ENCODE results near the gene LARP1.
"Not testable (repeated sequence)": the region's sequence is repeated elsewhere in the genome, so short reads cannot be mapped to it uniquely, and the experiment has no call there.

DNA sequence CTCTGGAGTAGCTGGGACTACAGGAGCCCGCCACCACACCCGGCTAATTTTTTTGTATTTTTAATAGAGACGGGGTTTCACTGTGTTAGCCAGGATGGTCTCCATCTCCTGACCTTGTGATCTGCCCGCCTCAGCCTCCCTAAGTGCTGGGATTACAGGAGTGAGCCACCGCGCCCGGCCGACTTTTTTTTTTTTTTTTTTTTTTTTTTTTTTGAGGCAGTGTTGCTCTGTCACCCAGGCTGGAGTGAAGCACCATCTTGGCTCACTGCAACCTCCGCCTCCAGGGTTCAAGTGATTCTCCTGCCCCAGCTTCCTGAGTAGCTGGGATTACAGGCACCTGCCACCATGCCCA, 80.5 kb downstream of the LARP1 start:
- TF ChIP-seq, protein P1, sequence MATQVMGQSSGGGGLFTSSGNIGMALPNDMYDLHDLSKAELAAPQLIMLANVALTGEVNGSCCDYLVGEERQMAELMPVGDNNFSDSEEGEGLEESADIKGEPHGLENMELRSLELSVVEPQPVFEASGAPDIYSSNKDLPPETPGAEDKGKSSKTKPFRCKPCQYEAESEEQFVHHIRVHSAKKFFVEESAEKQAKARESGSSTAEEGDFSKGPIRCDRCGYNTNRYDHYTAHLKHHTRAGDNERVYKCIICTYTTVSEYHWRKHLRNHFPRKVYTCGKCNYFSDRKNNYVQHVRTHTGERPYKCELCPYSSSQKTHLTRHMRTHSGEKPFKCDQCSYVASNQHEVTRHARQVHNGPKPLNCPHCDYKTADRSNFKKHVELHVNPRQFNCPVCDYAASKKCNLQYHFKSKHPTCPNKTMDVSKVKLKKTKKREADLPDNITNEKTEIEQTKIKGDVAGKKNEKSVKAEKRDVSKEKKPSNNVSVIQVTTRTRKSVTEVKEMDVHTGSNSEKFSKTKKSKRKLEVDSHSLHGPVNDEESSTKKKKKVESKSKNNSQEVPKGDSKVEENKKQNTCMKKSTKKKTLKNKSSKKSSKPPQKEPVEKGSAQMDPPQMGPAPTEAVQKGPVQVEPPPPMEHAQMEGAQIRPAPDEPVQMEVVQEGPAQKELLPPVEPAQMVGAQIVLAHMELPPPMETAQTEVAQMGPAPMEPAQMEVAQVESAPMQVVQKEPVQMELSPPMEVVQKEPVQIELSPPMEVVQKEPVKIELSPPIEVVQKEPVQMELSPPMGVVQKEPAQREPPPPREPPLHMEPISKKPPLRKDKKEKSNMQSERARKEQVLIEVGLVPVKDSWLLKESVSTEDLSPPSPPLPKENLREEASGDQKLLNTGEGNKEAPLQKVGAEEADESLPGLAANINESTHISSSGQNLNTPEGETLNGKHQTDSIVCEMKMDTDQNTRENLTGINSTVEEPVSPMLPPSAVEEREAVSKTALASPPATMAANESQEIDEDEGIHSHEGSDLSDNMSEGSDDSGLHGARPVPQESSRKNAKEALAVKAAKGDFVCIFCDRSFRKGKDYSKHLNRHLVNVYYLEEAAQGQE (IDR thresholded peaks at IDR 0.05): not testable (repeated sequence)
- TF ChIP-seq, protein P2, sequence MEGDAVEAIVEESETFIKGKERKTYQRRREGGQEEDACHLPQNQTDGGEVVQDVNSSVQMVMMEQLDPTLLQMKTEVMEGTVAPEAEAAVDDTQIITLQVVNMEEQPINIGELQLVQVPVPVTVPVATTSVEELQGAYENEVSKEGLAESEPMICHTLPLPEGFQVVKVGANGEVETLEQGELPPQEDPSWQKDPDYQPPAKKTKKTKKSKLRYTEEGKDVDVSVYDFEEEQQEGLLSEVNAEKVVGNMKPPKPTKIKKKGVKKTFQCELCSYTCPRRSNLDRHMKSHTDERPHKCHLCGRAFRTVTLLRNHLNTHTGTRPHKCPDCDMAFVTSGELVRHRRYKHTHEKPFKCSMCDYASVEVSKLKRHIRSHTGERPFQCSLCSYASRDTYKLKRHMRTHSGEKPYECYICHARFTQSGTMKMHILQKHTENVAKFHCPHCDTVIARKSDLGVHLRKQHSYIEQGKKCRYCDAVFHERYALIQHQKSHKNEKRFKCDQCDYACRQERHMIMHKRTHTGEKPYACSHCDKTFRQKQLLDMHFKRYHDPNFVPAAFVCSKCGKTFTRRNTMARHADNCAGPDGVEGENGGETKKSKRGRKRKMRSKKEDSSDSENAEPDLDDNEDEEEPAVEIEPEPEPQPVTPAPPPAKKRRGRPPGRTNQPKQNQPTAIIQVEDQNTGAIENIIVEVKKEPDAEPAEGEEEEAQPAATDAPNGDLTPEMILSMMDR (IDR thresholded peaks at IDR 0.05; ENCODE audit: low read depth, low read length, missing input control): not testable (repeated sequence)
- TF ChIP-seq, protein P3, sequence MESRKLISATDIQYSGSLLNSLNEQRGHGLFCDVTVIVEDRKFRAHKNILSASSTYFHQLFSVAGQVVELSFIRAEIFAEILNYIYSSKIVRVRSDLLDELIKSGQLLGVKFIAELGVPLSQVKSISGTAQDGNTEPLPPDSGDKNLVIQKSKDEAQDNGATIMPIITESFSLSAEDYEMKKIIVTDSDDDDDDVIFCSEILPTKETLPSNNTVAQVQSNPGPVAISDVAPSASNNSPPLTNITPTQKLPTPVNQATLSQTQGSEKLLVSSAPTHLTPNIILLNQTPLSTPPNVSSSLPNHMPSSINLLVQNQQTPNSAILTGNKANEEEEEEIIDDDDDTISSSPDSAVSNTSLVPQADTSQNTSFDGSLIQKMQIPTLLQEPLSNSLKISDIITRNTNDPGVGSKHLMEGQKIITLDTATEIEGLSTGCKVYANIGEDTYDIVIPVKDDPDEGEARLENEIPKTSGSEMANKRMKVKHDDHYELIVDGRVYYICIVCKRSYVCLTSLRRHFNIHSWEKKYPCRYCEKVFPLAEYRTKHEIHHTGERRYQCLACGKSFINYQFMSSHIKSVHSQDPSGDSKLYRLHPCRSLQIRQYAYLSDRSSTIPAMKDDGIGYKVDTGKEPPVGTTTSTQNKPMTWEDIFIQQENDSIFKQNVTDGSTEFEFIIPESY (IDR thresholded peaks at IDR 0.05): not testable (repeated sequence)
- TF ChIP-seq, protein P4, sequence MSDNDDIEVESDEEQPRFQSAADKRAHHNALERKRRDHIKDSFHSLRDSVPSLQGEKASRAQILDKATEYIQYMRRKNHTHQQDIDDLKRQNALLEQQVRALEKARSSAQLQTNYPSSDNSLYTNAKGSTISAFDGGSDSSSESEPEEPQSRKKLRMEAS (IDR thresholded peaks at IDR 0.05): not testable (repeated sequence)
- not testable (repeated sequence) for TF ChIP-seq YY1 (IDR thresholded peaks at IDR 0.05); JUND (IDR thresholded peaks at IDR 0.05); HNF4G (IDR thresholded peaks at IDR 0.05); TAF1 (conservative IDR thresholded peaks at IDR 0.05); EGR1 (IDR thresholded peaks at IDR 0.05; ENCODE audit: low read depth in 2 of 2)

Data from liver (tissue), 3 donors.